ENCODE measurements around the gene BNIP2. TPM values are rescaled to one million over a fixed set of nuclear protein-coding genes. Genes with fewer than 3 reads are reported as not detected.

BNIP2 gene
- total RNA-seq, 1 donor from 2014 or later, result 64.6 TPM

- no peak overlapping the region for H3K4me3 Mint-ChIP-seq (ENCODE audit: unreplicated experiment)
- H3K4me1 Mint-ChIP-seq (ENCODE audit: unreplicated experiment), result peaks cover 1% of the 10 kb centered on the region
- DNase-seq (ENCODE audit: extremely low spot score, unreplicated experiment), result no peak
- no peaks in the 10 kb centered on the region for H3K9me3 Mint-ChIP-seq (ENCODE audit: unreplicated experiment)
- H3K27me3 Mint-ChIP-seq (ENCODE audit: unreplicated experiment), result no peaks in the 10 kb centered on the region
- TF ChIP-seq CTCF (IDR thresholded peaks at IDR 0.05), result no peak
- no peak overlapping the region for H3K27ac Mint-ChIP-seq (ENCODE audit: unreplicated experiment)
- H3K36me3 Mint-ChIP-seq (ENCODE audit: unreplicated experiment), result peaks cover 57% of the 10 kb centered on the region
Observed at GRCh38 chr15:59674361-59674877, 14.7 kb downstream of the BNIP2 start.

- peaks cover 46% of the 10 kb centered on the region for H3K36me3 Mint-ChIP-seq (ENCODE audit: unreplicated experiment)
- no peaks in the 10 kb centered on the region for H3K27me3 Mint-ChIP-seq (ENCODE audit: unreplicated experiment)
- H3K4me3 Mint-ChIP-seq (ENCODE audit: unreplicated experiment), result no peak overlapping the region
- no peak for DNase-seq (ENCODE audit: extremely low spot score, unreplicated experiment)
- no peak for TF ChIP-seq CTCF (IDR thresholded peaks at IDR 0.05)
- no peaks in the 10 kb centered on the region for H3K4me1 Mint-ChIP-seq (ENCODE audit: unreplicated experiment)
- no peaks in the 10 kb centered on the region for H3K9me3 Mint-ChIP-seq (ENCODE audit: unreplicated experiment)
- H3K27ac Mint-ChIP-seq (ENCODE audit: unreplicated experiment), result no peak overlapping the region
Observed at GRCh38 chr15:59668556-59668955, 20.6 kb downstream of the BNIP2 start.

- no peak overlapping the region for H3K4me3 Mint-ChIP-seq (ENCODE audit: unreplicated experiment)
- no peak overlapping the region for H3K27ac Mint-ChIP-seq (ENCODE audit: unreplicated experiment)
- peaks cover 5% of the 10 kb centered on the region for H3K4me1 Mint-ChIP-seq (ENCODE audit: unreplicated experiment)
- no peaks in the 10 kb centered on the region for H3K9me3 Mint-ChIP-seq (ENCODE audit: unreplicated experiment)
- H3K27me3 Mint-ChIP-seq (ENCODE audit: unreplicated experiment), result no peaks in the 10 kb centered on the region
- DNase-seq (ENCODE audit: extremely low spot score, unreplicated experiment), result no peak
- peaks cover 25% of the 10 kb centered on the region for H3K36me3 Mint-ChIP-seq (ENCODE audit: unreplicated experiment)
- no peak for TF ChIP-seq CTCF (IDR thresholded peaks at IDR 0.05)
Observed at GRCh38 chr15:59662260-59662659, 26.9 kb downstream of the BNIP2 start.

DNA sequence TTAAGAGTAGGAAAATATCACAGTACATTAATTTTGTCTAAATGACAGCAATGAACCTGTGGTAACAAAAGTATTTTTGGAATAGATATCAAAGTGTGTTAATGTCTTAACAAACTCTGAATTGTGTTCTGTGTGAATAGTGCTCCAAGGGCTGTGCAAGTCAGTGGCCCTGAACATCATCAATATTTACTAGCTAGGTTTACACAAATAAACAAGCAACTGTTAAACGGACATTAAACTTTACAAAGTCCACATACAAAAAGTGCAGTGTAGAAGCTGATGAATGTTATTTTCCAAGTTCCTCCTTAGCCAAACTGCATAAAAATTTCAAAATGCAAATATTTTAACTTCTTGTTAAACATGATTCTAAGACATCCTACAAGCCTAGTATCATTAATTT, 29.8 kb downstream of the BNIP2 start:
- DNase-seq (ENCODE audit: extremely low spot score, unreplicated experiment), result no peak
- peaks cover 21% of the 10 kb centered on the region for H3K36me3 Mint-ChIP-seq (ENCODE audit: unreplicated experiment)
- H3K4me1 Mint-ChIP-seq (ENCODE audit: unreplicated experiment), result peaks cover 5% of the 10 kb centered on the region
- no peak overlapping the region for H3K27ac Mint-ChIP-seq (ENCODE audit: unreplicated experiment)
- TF ChIP-seq CTCF (IDR thresholded peaks at IDR 0.05), result no peak
- no peak overlapping the region for H3K4me3 Mint-ChIP-seq (ENCODE audit: unreplicated experiment)
- H3K9me3 Mint-ChIP-seq (ENCODE audit: unreplicated experiment), result no peaks in the 10 kb centered on the region
- no peaks in the 10 kb centered on the region for H3K27me3 Mint-ChIP-seq (ENCODE audit: unreplicated experiment)

DNA sequence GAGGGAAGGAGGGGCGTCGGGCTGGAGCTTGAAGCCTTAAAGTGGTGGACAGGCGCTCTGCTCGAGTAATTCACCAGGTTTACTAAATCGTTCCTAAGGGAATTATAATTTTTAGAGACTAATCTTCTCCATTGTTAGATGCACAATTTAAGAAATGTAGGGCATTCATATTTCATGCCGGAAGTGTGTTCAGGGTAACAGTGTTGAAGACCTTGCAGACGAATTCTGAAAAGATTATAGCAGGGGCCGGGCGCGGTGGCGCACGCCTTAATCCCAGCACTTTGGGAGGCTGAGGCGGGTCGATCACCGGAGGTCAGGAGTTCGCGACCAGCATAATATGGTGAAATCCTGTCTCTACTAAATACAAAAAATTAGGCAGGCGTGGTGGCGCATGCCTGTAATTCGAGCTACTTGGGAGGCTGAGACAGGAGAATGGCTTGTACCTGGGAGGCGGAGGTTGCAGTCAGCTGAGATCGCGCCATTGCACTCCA, 31.4 kb downstream of the BNIP2 start:
- Mint-ChIP-seq H3K9me3 (ENCODE audit: unreplicated experiment) (peaks cover 3% of the 10 kb centered on the region), H3K36me3 (ENCODE audit: unreplicated experiment) (peaks cover 17% of the 10 kb centered on the region), H3K4me1 (ENCODE audit: unreplicated experiment) (peaks cover 5% of the 10 kb centered on the region), H3K4me3 (ENCODE audit: unreplicated experiment) (no peak overlapping the region), H3K27ac (ENCODE audit: unreplicated experiment) (no peak overlapping the region), H3K27me3 (ENCODE audit: unreplicated experiment) (no peaks in the 10 kb centered on the region)
- no peak for DNase-seq (ENCODE audit: extremely low spot score, unreplicated experiment)
- no peak for TF ChIP-seq CTCF (IDR thresholded peaks at IDR 0.05)

Measured in osteocyte (in vitro differentiated cells).